HG02840 (cell line): Measurements from ENCODE around the gene MED8.
"Not testable (repeated sequence)": the region's sequence is repeated elsewhere in the genome, so short reads cannot be mapped to it uniquely, and the experiment has no call there.

Source experiments
- ATAC-seq: cut with Tn5 transposase; IDR thresholded peaks from one replicate; pipeline ENCODE4 v1.9.1; 2021; ENCODE audit warnings: mild to moderate bottlenecking, moderate library complexity, moderate number of reproducible peaks; ENCODE audit not compliant: unreplicated experiment, low FRiP score

MED8 gene

DNA sequence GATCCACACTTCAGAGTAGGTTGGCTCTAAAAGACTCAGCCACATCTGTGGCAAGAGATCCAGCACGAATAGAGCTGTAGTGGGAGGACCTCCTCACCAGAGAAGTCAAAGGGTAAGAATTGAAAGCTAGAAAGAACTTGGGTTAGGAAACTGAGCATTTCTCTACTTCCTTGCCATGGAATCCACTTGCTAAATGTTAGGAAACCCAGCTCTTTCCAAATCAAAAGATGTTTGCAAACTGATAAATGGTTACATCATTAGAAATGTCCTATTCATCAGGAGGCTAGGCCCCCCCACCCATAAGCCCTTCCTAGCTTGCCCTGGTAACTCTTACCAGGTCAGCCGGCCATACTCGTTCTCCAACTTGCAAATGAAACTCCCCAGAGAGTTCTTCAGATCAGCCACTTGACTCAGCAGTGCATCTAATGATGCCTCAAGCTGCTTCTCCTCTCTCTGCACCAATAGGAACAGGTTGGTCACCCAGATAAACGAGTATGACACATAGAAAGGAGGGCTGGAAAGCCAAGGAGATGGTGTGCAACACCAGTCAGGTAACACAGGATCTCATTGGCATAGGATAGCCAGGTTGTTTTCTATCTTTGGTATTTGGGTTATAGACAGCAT lies 1.5 kb downstream of the MED8 start:
- ATAC-seq = no peak

DNA sequence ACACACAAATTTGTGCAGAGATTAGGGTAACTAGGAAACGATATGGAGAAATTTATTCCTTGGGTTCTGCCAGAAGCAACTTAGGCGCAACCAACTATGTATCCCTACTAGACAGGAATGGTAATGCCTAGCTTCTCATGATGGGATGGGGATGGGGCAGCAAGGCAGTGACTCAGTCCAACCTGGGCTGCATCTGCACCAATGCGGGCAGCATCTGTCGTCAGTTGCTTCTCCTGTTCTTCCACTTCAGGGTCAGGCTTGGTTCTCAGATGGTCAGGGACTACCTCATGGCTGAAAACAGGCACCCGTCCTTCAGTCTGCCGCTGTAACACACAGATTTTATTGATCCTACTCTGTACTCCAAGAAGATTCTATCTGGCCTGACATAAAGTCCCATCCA lies 2.9 kb downstream of the MED8 start:
- ATAC-seq = no peak

DNA sequence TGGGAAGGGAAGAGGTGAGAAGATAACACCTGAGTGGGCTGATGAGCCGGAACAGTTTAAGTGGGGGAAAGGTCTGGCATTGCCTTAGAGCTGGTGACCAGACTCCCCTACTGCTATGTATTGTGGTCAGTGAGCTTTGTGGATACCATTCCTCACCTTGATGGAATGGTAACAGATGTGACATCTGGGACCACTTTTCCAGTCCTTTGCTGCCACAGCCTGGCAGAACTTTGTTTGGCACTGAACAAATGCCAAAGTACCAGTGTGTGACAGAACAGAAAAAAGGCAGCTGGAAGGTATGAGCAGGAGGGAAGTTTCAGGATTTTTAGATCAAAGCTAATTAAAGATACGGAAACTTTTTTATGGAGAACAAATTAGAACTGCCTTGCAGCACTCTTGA lies 6.2 kb downstream of the MED8 start:
- no peak for ATAC-seq

DNA sequence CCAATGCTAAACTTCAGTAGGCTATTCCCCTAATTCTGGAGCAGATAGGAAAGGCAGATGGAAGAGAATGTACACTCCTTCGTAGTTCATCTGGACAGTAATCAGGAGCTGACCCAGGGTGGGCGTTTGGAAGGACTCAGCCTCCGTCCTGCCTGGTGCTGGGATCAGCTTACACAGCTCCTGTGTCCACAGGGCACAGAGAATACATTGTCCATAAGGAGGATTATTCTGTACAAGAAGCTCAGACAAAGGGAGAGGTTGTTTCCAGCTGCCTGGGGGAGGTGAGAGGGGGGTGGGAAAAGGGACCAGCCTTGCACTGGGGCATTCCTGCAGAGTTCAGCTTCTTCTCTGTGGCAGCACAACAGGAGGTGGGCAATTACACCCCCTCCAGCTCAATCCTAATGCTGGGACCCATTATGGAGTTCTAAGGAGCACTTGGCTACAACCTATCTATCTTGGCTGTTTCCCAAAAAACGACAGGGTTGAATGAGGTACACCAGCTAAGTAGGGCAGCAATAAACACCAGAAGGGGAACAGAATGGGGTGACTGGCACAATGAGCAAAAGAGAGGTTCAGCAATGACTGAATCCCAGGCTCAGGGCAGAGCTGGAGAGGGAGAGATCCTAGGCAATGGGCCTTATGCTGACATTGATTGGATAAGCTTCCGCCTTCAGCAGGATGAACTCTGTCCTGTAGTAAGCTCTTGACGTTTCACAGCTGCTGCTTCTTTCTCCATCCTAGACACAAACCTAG lies 7.4 kb downstream of the MED8 start:
- no peak for ATAC-seq

DNA sequence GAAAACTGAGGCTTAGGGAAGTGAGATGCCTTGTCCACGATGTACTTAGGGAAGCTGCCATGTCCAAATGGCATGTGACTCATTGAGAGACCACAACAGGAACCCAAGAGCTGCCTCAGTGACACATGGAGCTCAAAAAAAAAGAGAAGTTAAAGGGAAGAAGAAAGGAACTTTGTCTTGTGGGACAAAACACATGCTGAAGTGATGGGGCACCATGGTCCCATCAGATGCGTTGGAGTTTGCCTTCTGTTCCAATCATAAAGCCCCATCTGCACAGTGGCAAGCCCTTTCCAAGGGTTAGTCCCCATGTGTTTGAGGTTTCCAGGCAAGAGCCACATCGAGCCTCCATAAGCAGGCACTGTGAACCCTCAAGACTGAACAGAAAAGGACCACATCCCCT lies 8.0 kb downstream of the MED8 start:
- ATAC-seq = no peak

DNA sequence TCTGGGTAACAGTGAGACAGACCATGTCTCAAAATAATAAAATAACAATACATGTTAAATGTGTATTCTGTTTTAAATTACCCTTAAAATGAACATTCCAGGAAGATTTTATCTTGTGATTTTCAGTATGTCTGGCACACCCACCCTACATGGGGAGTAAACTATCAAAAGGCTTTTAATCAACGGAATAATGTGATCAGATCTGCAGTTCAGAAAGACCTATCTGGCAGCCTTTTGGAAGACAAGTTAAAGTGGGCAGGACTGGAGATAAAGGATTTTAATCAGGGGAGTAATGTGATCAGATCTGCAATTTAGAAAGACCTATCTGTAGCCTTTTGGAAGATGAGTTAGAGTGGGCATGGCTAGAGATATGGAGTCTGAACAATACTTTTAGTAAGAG lies 10.1 kb downstream of the MED8 start:
- no peak for ATAC-seq

DNA sequence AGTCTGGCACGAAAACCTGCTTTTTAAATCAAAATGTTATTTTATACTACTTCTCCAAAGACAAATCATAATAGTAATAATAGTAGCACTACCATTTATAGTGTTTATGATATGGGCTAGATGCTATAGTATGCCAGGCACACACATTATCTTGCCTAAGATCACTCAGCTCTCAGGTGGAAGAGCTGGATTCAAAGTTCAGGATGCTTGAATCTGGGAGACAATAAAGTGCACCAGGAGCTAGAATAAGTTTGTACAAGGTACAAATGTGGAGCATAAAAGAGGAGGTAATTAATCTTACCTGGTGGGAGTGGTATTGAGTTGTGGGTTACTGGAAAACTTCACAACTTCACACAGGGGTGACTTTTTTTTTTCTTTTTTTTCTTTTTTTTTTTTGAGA lies 11.8 kb downstream of the MED8 start:
- no peak for ATAC-seq

DNA sequence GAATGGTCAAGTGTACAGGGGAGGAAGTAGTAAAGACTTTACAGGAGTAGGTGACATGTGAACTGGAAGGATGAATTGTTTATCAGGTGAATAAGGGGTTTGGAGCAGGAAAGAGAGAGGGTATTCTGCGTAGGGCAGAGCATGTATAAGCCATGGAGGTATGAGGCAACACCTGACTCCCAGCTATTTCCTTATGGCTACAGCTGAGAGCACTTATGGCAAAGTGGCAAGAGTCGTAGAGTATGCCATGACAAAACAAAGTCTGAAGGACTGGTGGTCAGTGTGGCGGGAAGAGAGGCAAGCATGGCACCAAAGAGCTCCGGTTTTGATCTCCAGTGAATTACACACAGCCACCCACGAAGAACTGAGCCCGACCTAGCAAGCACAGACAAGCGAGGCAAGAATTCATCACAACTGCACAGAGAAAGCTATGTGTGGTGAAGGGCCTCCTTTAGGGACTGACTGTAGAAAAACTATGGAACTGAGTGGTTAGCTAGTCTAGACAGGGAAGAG lies 12.8 kb downstream of the MED8 start:
- no peak for ATAC-seq

DNA sequence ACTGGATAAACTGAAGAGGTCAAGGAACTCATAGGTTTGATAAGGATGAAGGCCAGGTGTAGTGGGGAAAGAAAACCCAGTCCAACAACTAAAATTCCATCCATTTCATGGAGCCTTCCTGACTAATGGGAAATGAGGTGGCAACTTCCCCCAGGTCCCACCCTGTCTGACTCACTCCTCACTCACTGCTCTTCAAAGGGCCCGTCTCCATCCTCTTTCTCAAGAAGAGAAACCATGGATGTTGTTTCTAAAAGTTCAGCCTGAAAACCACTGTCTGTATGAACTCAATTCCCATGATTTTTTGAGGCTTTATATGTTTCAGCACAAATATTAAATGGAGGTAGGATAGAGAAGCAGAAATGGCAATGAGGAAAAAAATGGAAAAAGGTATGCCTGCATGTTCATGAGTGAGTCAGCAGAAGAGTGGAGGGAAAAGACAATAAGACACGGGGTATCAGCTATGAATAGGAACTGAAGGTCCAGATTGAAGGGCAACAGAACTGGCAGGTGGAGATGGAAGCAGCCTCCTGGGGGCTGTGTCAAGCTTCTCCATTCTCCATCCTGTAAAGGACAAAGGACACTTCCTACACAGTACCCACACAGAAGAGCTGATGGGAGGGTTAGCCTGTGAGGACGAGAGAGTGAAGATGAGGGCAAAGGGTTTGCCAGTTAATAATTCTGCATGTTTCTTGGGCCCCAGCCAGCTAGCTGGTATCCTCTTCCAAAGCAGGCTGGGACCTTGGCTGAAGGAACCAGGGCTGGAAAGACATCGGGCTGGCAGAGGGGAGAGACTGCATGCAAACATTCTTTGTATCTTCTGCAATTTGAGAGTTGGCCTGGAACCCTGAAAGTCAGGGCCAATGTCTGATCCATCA lies 16.3 kb downstream of the MED8 start:
- no peak for ATAC-seq

DNA sequence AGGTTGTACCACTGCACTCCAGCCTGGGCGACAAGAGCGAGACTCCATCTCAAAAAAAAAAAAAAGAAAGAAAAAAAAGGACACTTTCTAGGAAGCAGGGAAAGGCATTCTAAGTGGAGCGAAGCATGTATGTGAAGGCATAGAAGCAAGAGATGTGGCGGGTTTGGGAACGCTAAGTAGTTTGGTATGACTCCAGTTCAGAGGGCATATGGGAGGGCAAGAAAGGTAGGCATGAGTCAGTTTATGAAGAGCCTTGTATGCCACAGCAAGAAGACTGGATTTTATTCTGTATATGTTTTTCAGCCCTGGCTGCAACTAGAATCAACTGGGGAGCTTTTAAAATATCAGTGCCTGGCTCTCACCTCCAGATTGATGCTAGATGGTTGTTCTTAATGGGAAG lies 17.4 kb downstream of the MED8 start:
- no peak for ATAC-seq

DNA sequence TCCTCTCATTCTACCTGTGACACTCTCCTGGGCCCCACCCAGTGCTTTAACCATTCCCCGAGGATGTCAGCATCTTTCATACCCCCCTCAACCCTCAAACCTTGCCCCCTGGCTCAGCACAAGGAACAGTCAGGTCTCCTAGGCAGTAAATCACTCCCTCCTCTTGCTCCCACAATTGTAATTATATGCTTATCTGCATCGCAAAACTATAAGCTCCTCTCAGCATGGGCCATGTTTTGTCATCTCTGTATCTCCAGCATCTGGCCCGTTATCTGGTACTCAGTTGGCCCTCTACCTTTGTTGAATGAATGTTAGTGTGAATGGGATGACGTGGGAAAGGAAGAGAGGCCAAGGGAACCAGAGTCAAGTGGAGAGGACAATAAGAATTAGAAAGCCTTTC lies 19.0 kb downstream of the MED8 start:
- no peak for ATAC-seq

DNA sequence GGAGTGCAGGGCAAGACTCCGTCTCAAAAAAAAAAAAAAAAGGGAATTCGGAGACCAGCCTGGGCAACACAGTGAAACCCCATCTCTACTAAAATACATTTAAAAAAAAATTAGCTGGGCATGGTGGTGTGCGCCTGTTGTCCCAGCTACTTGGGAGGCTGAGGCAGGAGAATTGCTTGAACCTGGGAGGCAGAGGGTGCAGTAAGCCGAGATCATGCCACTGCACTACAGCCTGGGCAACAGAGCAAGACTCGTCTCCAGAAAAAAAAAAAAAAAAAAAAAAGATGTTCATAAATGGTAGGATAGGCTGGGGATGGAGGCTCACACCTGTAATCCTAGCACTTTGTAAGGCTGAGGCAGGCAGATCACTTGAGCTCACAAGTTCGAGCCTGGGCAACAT lies 19.8 kb downstream of the MED8 start:
- not testable (repeated sequence) for ATAC-seq

DNA sequence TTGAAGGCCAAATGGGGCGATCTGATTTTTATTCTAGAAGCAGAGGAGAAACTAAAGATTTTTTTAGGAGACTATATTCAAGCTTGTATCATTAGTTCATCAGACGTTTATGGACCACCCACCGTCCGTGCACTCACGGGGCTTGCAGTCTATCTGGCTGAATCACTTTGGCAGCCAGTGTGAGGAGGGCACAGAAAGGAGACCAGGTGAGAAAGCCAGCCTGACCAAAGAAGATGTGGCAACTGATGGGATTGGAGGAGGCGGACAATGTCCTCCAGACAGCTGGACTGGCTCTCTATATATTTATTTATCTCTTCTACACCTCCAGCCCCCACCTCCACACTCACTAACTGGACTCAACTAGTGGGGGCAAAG lies 21.0 kb downstream of the MED8 start:
- ATAC-seq = no peak

DNA sequence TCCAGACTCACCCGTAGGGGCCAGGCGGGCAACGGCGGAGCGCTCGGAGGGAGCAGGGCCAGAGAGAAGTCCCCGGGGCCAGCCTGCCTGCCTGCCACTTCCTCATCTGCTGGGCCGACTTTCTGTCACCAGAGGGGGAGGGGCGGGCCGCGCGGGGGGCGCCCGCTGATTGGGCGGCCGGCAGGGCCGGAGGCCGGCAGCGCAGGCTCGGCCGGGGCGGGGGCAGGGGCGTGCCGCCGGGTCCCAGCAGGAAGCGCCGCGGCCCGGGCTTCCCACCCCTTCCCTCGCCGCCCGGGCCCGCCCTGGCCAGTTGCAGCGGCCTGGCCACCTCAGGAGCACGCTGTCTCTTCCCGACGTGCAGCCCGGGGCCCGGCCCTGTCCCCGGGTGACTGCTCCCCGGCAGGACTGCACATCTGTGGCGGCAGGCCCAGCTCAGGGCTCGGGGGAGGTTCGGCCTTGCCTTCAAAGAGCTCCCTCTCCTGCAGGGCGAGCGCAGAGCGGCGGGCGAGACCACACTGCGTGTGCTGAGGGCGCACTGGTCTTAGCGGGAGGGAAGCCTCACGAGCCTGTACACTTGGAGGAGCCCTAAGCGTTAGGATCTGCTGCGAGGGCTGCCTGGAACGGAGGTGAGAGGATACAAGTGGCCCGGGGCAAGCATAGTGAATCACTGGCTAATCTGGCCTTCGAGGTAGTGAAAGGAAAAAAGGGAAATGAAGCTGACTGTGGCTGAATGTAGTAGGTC lies 21.5 kb downstream of the MED8 start, which contains the start of gene ELOVL1:
Gene ELOVL1 (minus strand): TSS at position 108 of the 742 bp plus-strand sequence. CDS start 2,402 bp downstream, outside the sequence.
- ATAC-seq = peak; percentile 79

DNA sequence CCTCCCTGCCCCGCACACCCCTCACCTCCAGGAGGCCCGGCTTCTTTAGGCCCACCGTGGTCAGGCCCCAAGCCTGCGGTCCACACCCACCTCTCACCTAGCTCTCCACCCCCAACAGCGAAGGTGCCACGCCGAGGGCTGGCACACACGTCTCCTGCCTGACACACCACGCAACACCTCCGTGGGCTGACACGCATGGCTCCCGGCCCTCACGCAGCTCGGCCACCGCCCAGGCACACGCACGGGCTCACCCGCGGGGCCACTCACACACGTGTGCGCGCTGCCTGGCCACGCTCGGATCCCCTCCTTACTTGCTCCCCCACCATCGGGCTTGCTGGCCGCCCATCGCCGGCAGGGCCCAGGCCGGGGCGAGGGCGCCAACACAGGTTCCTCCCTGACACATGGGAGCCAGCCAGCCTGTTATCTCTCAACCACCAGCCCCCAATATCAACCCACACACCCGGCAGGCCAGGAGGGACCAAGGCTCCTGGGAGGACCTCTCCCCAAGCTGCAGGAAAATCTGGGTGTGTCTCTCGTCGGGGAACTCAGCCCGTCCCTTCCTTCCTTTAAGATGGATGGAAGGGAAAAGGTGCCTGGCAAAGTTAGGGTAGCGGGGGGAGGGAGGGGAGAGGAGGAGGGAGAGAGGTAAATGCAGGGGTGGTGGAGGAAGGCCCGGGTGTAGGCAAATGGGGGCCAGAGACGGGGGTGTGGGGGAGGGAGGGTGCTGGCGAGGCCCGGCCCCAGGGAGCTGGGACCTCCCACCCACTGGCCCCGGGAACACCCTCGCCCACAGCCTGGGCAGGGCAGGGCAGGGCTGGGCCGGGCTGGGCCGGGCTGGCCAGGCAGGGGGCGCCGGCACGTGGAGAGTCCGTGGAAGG lies 22.3 kb downstream of the MED8 start:
- ATAC-seq = peak; percentile 59

DNA sequence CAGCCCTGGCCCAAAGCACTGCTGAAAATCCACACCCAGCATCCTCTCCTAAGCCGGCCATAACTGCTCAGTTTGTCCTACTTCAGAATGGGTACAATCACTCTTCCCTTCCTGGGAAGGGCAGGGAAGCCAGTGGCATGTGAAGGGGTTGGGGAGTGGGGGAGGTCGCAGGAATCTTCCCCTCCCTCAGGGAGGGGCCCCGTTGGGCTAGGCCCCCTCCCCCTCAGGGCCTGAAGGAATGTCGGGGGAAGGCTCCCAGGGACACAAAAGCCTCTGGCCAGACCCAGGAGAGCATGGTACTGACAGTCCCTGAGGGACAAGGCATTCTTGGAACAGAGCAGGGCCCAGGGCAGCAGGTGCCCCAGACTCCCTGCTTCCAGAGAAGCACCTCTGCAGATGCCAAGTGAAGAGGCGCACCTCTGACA lies 23.0 kb downstream of the MED8 start:
- ATAC-seq = no peak

DNA sequence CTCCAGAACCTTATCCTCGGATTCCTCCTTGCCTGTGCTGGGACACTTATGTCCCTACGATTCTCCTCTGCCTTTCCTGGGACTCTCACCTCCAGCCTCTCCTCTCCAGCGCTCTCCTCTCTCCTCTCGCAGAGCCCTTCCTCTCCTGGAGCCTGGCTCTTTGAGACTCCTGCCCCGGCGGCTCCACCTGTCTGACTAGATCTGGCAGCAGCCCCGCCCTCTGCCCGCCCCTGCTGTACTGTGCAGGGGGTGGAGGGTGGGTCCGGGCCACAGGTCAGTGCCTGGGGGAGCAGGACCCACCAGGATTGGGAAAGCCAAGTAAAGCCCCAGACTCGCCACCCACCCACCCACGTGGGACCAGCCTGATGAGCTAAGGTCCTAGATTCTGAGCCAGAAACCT lies 23.4 kb downstream of the MED8 start:
- no peak for ATAC-seq

DNA sequence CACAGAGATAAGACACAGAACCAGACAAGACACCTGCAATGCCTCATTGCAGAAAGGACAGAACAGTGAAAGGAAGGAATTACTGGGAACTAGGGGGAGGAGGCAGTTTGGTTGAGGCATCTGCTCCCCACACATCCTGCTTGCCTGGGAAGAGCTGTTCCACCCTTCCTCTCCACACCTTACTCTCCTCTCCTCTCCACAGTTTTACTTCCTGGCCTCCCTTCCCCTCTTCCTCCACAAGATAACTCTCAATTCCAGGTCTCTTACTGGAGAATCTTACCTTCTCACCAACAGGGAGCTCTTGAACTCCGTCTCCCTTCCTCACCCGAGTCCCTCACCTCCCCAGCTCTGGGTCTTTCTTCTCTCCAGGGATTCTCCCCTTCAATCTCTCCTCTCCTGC lies 23.9 kb downstream of the MED8 start:
- ATAC-seq = no peak

DNA sequence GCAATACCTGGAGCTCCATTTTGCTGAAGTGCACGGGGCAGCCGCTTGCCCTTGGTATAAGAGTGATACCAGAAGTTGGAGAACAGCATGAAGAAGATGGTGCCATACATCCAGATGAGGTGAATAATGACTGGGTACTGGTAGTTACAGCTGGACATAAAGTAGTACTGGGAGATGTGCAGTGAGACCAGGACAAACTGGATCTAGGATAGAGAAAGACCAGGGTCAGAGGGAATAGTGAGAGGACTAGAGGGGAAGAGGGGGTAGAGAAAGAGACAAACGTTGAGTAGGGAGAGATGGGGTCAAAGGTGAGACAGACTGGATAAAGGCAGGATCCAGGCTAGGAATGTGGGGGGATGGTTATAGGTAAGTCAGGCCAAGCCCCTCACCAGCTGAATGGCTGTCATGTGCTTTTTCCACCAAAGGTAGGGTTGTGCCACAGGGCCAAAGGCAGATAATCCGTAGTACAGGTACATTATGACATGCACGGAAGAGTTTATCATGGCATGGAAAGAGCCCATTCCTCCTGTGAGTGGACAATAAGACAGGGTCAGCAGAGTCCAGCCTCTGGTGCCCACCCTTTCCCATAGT lies 25.6 kb downstream of the MED8 start:
- no peak for ATAC-seq
